Neural progenitor cell (in vitro differentiated cells): ENCODE results near the gene HOXD13. TPM values are rescaled to one million over a fixed set of nuclear protein-coding genes. Genes with fewer than 3 reads are reported as not detected.

ENCODE experiments used
- DNase-seq: peaks from one replicate; pipeline ENCODE4 v3.0.0-alpha.2; 2016; ENCODE audit warnings: low spot score
- H2AFZ ChIP-seq: fragments of 200-600 bp; sonication (generic); replicated peaks from 2 replicates; pipeline ENCODE4 v1.6.1; 2016; ENCODE audit warnings: antibody characterized with exemption
- H3F3A ChIP-seq: fragments of 200-600 bp; sonication (generic); 2 replicates; pipeline ENCODE4 v1.6.1; 2016; ENCODE audit warnings: antibody characterized with exemption, low read depth
- H3K27ac ChIP-seq: fragments of 200-600 bp; sonication (generic); 2 replicates; pipeline ENCODE4 v1.5.1; 2016; ENCODE audit warnings: mild to moderate bottlenecking
- H3K27me3 ChIP-seq: fragments of 200-600 bp; sonication (generic); 2 replicates; pipeline ENCODE4 v1.6.1; 2016; ENCODE audit warnings: mild to moderate bottlenecking, moderate library complexity
- H3K36me3 ChIP-seq: fragments of 200-600 bp; sonication (generic); 2 replicates; pipeline ENCODE4 v1.5.1; 2016
- H3K4me1 ChIP-seq: fragments of 200-600 bp; sonication (generic); 2 replicates; pipeline ENCODE4 v1.6.1; 2016; ENCODE audit warnings: mixed run types
- H3K4me2 ChIP-seq: fragments of 200-600 bp; sonication (generic); 2 replicates; pipeline ENCODE4 v1.6.1; 2016
- H3K4me3 ChIP-seq: fragments of 200-600 bp; sonication (generic); 2 replicates; pipeline ENCODE4 v1.5.1; 2016
- H3K79me2 ChIP-seq: fragments of 200-600 bp; sonication (generic); 2 replicates; pipeline ENCODE4 v1.6.1; 2016; ENCODE audit warnings: low read depth
- H3K9ac ChIP-seq: fragments of 200-600 bp; sonication (generic); 2 replicates; pipeline ENCODE4 v1.6.1; 2016
- H3K9me3 ChIP-seq: fragments of 200-600 bp; sonication (generic); 2 replicates; pipeline ENCODE4 v1.5.1; 2016; ENCODE audit warnings: low read depth
- H4K20me1 ChIP-seq: fragments of 200-600 bp; sonication (generic); 2 replicates; pipeline ENCODE4 v1.6.1; 2016; ENCODE audit warnings: low read depth
- H3K27ac Mint-ChIP-seq: 3 replicates; pipeline ENCODE4 v1.8.0; 2021; ENCODE audit warnings: mixed read lengths
- H3K27me3 Mint-ChIP-seq: 2 replicates; pipeline ENCODE4 v1.8.0; 2022; ENCODE audit warnings: low read depth, mild to moderate bottlenecking, inconsistent platforms, moderate library complexity, mixed read lengths; ENCODE audit not compliant: insufficient read depth
- H3K36me3 Mint-ChIP-seq: 3 replicates; pipeline ENCODE4 v1.8.0; 2021; ENCODE audit warnings: mixed read lengths
- H3K4me1 Mint-ChIP-seq: 3 replicates; pipeline ENCODE4 v1.8.0; 2021; ENCODE audit warnings: mixed read lengths
- H3K4me3 Mint-ChIP-seq: 3 replicates; pipeline ENCODE4 v1.8.0; 2021; ENCODE audit warnings: mild to moderate bottlenecking, moderate library complexity, mixed read lengths
- H3K9me3 Mint-ChIP-seq: 3 replicates; pipeline ENCODE4 v1.8.0; 2020; ENCODE audit warnings: mixed read lengths
- CTCF ChIP-seq: fragments of 200-600 bp; sonication (generic); IDR thresholded peaks from 2 replicates; pipeline ENCODE4 v1.5.1; 2017; ENCODE audit warnings: antibody characterized with exemption, mild to moderate bottlenecking
- EZH2 ChIP-seq: fragments of 200-600 bp; sonication (generic); IDR thresholded peaks from 2 replicates; pipeline ENCODE4 v1.6.1; 2017; ENCODE audit warnings: antibody characterized with exemption, mild to moderate bottlenecking, moderate library complexity
- EZH2phosphoT487 ChIP-seq: fragments of 200-600 bp; sonication (generic); IDR thresholded peaks from 2 replicates; pipeline ENCODE4 v1.6.1; 2017; ENCODE audit warnings: antibody characterized with exemption
- total RNA-seq: library from RNA; depleted of rRNA; stranded (reverse); fragments of >200 nt; gene quantifications from 2 replicates; pipeline ENCODE4 v1.2.3, GENCODE V29; 2015; ENCODE audit warnings: low replicate concordance

HOXD13 gene
- total RNA-seq, 1 donor from 2014 or later = not detected

- peak overlapping the region; percentile 80 for H3K4me3 Mint-ChIP-seq
- no peak for TF ChIP-seq CTCF
- peak; percentile 76 for TF ChIP-seq EZH2
- peak; percentile 89 for TF ChIP-seq EZH2phosphoT487
- peaks cover 81% of the 10 kb centered on the region for H4K20me1 ChIP-seq
- H3K4me2 ChIP-seq = peak overlapping the region; percentile 70
- H3K9me3 ChIP-seq = no peaks in the 10 kb centered on the region
- peaks cover 20% of the 10 kb centered on the region for H3F3A ChIP-seq
- H3K27me3 Mint-ChIP-seq = peaks cover 82% of the 10 kb centered on the region
- H3K27ac ChIP-seq = no peak overlapping the region
- peak overlapping the region; percentile 37 for H2AFZ ChIP-seq
- peaks cover 17% of the 10 kb centered on the region for H3K4me1 Mint-ChIP-seq
- no peaks in the 10 kb centered on the region for H3K36me3 Mint-ChIP-seq
- no peak overlapping the region for H3K27ac Mint-ChIP-seq
- no peak for DNase-seq
- H3K9me3 Mint-ChIP-seq = no peaks in the 10 kb centered on the region
- no peaks in the 10 kb centered on the region for H3K79me2 ChIP-seq
- peaks cover 7% of the 10 kb centered on the region for H3K4me1 ChIP-seq
- H3K9ac ChIP-seq = no peak overlapping the region
- H3K36me3 ChIP-seq = no peaks in the 10 kb centered on the region
- H3K27me3 ChIP-seq = peaks cover 100% of the 10 kb centered on the region
- peak overlapping the region; percentile 30 for H3K4me3 ChIP-seq
Observed at GRCh38 chr2:176080540-176081375, 11.8 kb upstream of the HOXD13 start.

DNA sequence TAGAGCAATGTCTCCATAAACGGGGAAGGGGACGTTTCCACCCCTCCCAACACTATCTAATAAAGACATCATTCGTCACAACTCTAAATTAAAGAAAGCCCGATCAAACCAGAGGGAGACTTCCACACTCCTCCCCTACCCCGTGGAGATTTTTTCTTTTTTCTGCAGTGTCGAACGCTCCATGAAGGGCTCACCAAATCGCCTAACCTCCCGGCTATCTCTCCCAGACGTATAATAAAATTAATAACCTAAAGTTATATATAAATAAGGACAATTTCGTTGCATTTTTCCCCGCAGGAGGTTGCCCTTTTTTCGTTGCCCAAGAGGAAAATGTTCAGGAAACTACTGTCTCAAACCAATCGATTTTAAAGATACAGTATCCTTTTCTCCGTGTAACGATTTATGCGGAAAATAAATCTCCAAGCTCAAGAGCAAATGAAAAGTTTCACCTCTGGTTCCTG lies 11.1 kb upstream of the HOXD13 start:
- Histone ChIP-seq H4K20me1 (peaks cover 84% of the 10 kb centered on the region), H3K27me3 (peaks cover 100% of the 10 kb centered on the region), H3K4me1 (peaks cover 7% of the 10 kb centered on the region), H3K36me3 (no peaks in the 10 kb centered on the region), H3K4me2 (no peak overlapping the region), H3K9me3 (no peaks in the 10 kb centered on the region), H3F3A (peaks cover 20% of the 10 kb centered on the region), H3K4me3 (no peak overlapping the region), H3K79me2 (no peaks in the 10 kb centered on the region), H2AFZ (no peak overlapping the region), H3K9ac (no peak overlapping the region), H3K27ac (no peak overlapping the region)
- H3K4me3 Mint-ChIP-seq = peak overlapping the region; percentile 80
- peaks cover 17% of the 10 kb centered on the region for H3K4me1 Mint-ChIP-seq
- H3K36me3 Mint-ChIP-seq = no peaks in the 10 kb centered on the region
- H3K9me3 Mint-ChIP-seq = no peaks in the 10 kb centered on the region
- DNase-seq = no peak
- H3K27me3 Mint-ChIP-seq = peaks cover 84% of the 10 kb centered on the region
- no peak overlapping the region for H3K27ac Mint-ChIP-seq
- TF ChIP-seq CTCF = no peak
- TF ChIP-seq EZH2 = no peak
- no peak for TF ChIP-seq EZH2phosphoT487

GRCh38 chr2:176081837-176082524 lies 10.5 kb upstream of the HOXD13 start:
- H3K4me1 Mint-ChIP-seq = peaks cover 17% of the 10 kb centered on the region
- H2AFZ ChIP-seq = no peak overlapping the region
- H3K27me3 ChIP-seq = peaks cover 100% of the 10 kb centered on the region
- H3K27ac Mint-ChIP-seq = no peak overlapping the region
- H3K4me1 ChIP-seq = peaks cover 7% of the 10 kb centered on the region
- no peaks in the 10 kb centered on the region for H3K36me3 ChIP-seq
- peak overlapping the region; percentile 15 for H3K4me2 ChIP-seq
- H3K9me3 Mint-ChIP-seq = no peaks in the 10 kb centered on the region
- TF ChIP-seq CTCF = no peak
- peak; percentile 98 for TF ChIP-seq EZH2
- TF ChIP-seq EZH2phosphoT487 = peak; percentile 99
- H3K79me2 ChIP-seq = no peaks in the 10 kb centered on the region
- peaks cover 84% of the 10 kb centered on the region for H4K20me1 ChIP-seq
- H3K36me3 Mint-ChIP-seq = no peaks in the 10 kb centered on the region
- H3K27me3 Mint-ChIP-seq = peaks cover 84% of the 10 kb centered on the region
- no peak overlapping the region for H3K4me3 Mint-ChIP-seq
- no peak overlapping the region for H3K4me3 ChIP-seq
- no peaks in the 10 kb centered on the region for H3K9me3 ChIP-seq
- H3F3A ChIP-seq = peaks cover 20% of the 10 kb centered on the region
- no peak overlapping the region for H3K27ac ChIP-seq
- no peak overlapping the region for H3K9ac ChIP-seq
- DNase-seq = peak; percentile 82
